ENCODE measurements around the gene GSTCD. TPM values are rescaled to one million over a fixed set of nuclear protein-coding genes. Genes with fewer than 3 reads are reported as not detected.
"Not testable (repeated sequence)": the region's sequence is repeated elsewhere in the genome, so short reads cannot be mapped to it uniquely, and the experiment has no call there.

GSTCD gene
- total RNA-seq, 1 experiment from 2014 or later: 8.8 TPM

- ATAC-seq (no peak), DNase-seq (ENCODE audit: low read depth, low spot score) (no peak)
- CTCF ChIA-PET: no interaction called here
- H3K4me1 ChIP-seq (ENCODE audit: control insufficient read depth, insufficient read depth, low read length): no peaks in the 10 kb centered on the region
- no peaks in the 10 kb centered on the region for H3K9me3 ChIP-seq (ENCODE audit: control insufficient read depth, insufficient read depth, low read depth, low read length)
- TF ChIP-seq POLR2AphosphoS5 (IDR thresholded peaks at IDR 0.05; ENCODE audit: low read depth, low read length): no peak
- TF ChIP-seq TCF7L2 (IDR thresholded peaks at IDR 0.05; ENCODE audit: low read depth, low read length): no peak
- TF ChIP-seq SIN3A (IDR thresholded peaks at IDR 0.05; ENCODE audit: borderline replicate concordance, insufficient read depth, low read depth, low read length): no peak
- TF ChIP-seq CTCF (IDR thresholded peaks at IDR 0.05): no peak
- TF ChIP-seq REST (IDR thresholded peaks at IDR 0.05; ENCODE audit: insufficient read depth in 1 of 2, low read depth in 2 of 2, low read length in 1 of 2): no peak
- H3K27me3 ChIP-seq (ENCODE audit: control insufficient read depth, insufficient read depth, low read length): no peaks in the 10 kb centered on the region
- no peak overlapping the region for H3K4me3 ChIP-seq (ENCODE audit: low read depth in 2 of 2, low read length in 2 of 2)
- peaks cover 6% of the 10 kb centered on the region; the same call in 1 of the 2 replicates for H3K36me3 ChIP-seq (ENCODE audit: control insufficient read depth, insufficient read depth, low read length)
- H3K27ac ChIP-seq (ENCODE audit: low read length): no peak overlapping the region
- in situ Hi-C loops (cut with HindIII; ENCODE audit: low pct_unique_long_range_greater_than_20kb, low sequenced_read_pairs): no loop called here
- POLR2A ChIA-PET: no interaction called here
- no TSS peak for BruUV-seq (replicated peaks)
- intact Hi-C loops (cut with micrococcal nuclease; ENCODE audit: unreplicated experiment): no loop called here
These were observed 25.5 kb upstream of the GSTCD start for GRCh38 chr4:105683038-105683437.

GRCh38 chr4:105686571-105686970, 22.0 kb upstream of the GSTCD start:
- Histone ChIP-seq H3K27me3 (ENCODE audit: control insufficient read depth, insufficient read depth, low read length) (no peaks in the 10 kb centered on the region), H3K36me3 (ENCODE audit: control insufficient read depth, insufficient read depth, low read length) (peaks cover 6% of the 10 kb centered on the region; the same call in 1 of the 2 replicates), H3K4me1 (ENCODE audit: control insufficient read depth, insufficient read depth, low read length) (no peaks in the 10 kb centered on the region), H3K4me3 (ENCODE audit: low read depth in 2 of 2, low read length in 2 of 2) (no peak overlapping the region), H3K27ac (ENCODE audit: low read length) (no peak overlapping the region), H3K9me3 (ENCODE audit: control insufficient read depth, insufficient read depth, low read depth, low read length) (no peaks in the 10 kb centered on the region)
- in situ Hi-C loops (cut with HindIII; ENCODE audit: low pct_unique_long_range_greater_than_20kb, low sequenced_read_pairs): no loop called here
- no peak for DNase-seq (ENCODE audit: low read depth, low spot score)
- TF ChIP-seq REST (IDR thresholded peaks at IDR 0.05; ENCODE audit: insufficient read depth in 1 of 2, low read depth in 2 of 2, low read length in 1 of 2): no peak
- no peak for TF ChIP-seq POLR2AphosphoS5 (IDR thresholded peaks at IDR 0.05; ENCODE audit: low read depth, low read length)
- no peak for TF ChIP-seq SIN3A (IDR thresholded peaks at IDR 0.05; ENCODE audit: borderline replicate concordance, insufficient read depth, low read depth, low read length)
- no peak for TF ChIP-seq TCF7L2 (IDR thresholded peaks at IDR 0.05; ENCODE audit: low read depth, low read length)
- no peak for TF ChIP-seq CTCF (IDR thresholded peaks at IDR 0.05)
- no peak for ATAC-seq
- BruUV-seq (replicated peaks): no TSS peak
- ChIA-PET POLR2A (no interaction called here), CTCF (no interaction called here)
- intact Hi-C loops (cut with micrococcal nuclease; ENCODE audit: unreplicated experiment): no loop called here

GRCh38 chr4:105694812-105695211, 13.8 kb upstream of the GSTCD start:
- H3K27ac ChIP-seq (ENCODE audit: low read length); H3K9me3 ChIP-seq (ENCODE audit: control insufficient read depth, insufficient read depth, low read depth, low read length); H3K4me3 ChIP-seq (ENCODE audit: low read depth in 2 of 2, low read length in 2 of 2); in situ Hi-C loops (cut with HindIII; ENCODE audit: low pct_unique_long_range_greater_than_20kb, low sequenced_read_pairs); CTCF ChIA-PET; DNase-seq (ENCODE audit: low read depth, low spot score); intact Hi-C loops (cut with micrococcal nuclease; ENCODE audit: unreplicated experiment); H3K4me1 ChIP-seq (ENCODE audit: control insufficient read depth, insufficient read depth, low read length); POLR2A ChIA-PET; BruUV-seq (replicated peaks); H3K27me3 ChIP-seq (ENCODE audit: control insufficient read depth, insufficient read depth, low read length); ATAC-seq: not testable (repeated sequence)
- peaks cover 10% of the 10 kb centered on the region for H3K36me3 ChIP-seq (ENCODE audit: control insufficient read depth, insufficient read depth, low read length)

- ATAC-seq; DNase-seq (ENCODE audit: low read depth, low spot score); intact Hi-C loops (cut with micrococcal nuclease; ENCODE audit: unreplicated experiment); H3K9me3 ChIP-seq (ENCODE audit: control insufficient read depth, insufficient read depth, low read depth, low read length); CTCF ChIA-PET; H3K27me3 ChIP-seq (ENCODE audit: control insufficient read depth, insufficient read depth, low read length); H3K4me3 ChIP-seq (ENCODE audit: low read depth in 2 of 2, low read length in 2 of 2); H3K27ac ChIP-seq (ENCODE audit: low read length); H3K4me1 ChIP-seq (ENCODE audit: control insufficient read depth, insufficient read depth, low read length); BruUV-seq (replicated peaks); in situ Hi-C loops (cut with HindIII; ENCODE audit: low pct_unique_long_range_greater_than_20kb, low sequenced_read_pairs): not testable (repeated sequence)
- peaks cover 10% of the 10 kb centered on the region for H3K36me3 ChIP-seq (ENCODE audit: control insufficient read depth, insufficient read depth, low read length)
- POLR2A ChIA-PET: interaction anchor here (0.5 kb wide), 1 partner anchor 620 kb away, joined by 3 read pairs; the partner anchor contains the start of gene TBCK
These were observed 12.8 kb upstream of the GSTCD start for GRCh38 chr4:105695832-105696231.

Measured in Panc1 (cell line).